OCI-LY1 (cell line): ENCODE data around the gene CRYBG1.

Experiments
- EZH2 ChIP-seq: fragments of 200-600 bp; sonication (generic), shearing (Covaris generic); IDR thresholded peaks from 2 replicates; pipeline ENCODE4 v1.8.0; 2017; ENCODE audit warnings: borderline replicate concordance, mixed run types, mild to moderate bottlenecking, antibody characterized with exemption, low read length, moderate library complexity, mixed read lengths
- TF ChIP-seq, protein P1 (sequence below): fragments of 200-600 bp; sonication (generic), shearing (Covaris generic); IDR thresholded peaks from 2 replicates; pipeline ENCODE4 v1.5.1; 2017; ENCODE audit warnings: mild to moderate bottlenecking, antibody characterized with exemption, low read length, moderate library complexity, mixed read lengths

GRCh38 chr6:106442395-106442794, 81.9 kb downstream of the CRYBG1 start:
- TF ChIP-seq, protein P1, sequence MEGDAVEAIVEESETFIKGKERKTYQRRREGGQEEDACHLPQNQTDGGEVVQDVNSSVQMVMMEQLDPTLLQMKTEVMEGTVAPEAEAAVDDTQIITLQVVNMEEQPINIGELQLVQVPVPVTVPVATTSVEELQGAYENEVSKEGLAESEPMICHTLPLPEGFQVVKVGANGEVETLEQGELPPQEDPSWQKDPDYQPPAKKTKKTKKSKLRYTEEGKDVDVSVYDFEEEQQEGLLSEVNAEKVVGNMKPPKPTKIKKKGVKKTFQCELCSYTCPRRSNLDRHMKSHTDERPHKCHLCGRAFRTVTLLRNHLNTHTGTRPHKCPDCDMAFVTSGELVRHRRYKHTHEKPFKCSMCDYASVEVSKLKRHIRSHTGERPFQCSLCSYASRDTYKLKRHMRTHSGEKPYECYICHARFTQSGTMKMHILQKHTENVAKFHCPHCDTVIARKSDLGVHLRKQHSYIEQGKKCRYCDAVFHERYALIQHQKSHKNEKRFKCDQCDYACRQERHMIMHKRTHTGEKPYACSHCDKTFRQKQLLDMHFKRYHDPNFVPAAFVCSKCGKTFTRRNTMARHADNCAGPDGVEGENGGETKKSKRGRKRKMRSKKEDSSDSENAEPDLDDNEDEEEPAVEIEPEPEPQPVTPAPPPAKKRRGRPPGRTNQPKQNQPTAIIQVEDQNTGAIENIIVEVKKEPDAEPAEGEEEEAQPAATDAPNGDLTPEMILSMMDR = no peak
- TF ChIP-seq EZH2 = no peak
